ENCODE data around the gene RELN. TPM values are rescaled to one million over a fixed set of nuclear protein-coding genes. Genes with fewer than 3 reads are reported as not detected.

Gene RELN
- total and polyA plus RNA-seq, 9 of the 15 experiments (the other 6 are each of a cell fraction or from before 2014, with no cell fraction given) = 12.9 to 43.2 (median 18.1) TPM

- TF ChIP-seq HES1 (IDR thresholded peaks at IDR 0.05; ENCODE audit: low read depth) = peak; percentile 96
- no peak for TF ChIP-seq KAT8 (IDR thresholded peaks at IDR 0.05; ENCODE audit: low read depth)
- peak; percentile 95 for TF ChIP-seq NCOA1 (IDR thresholded peaks at IDR 0.05; ENCODE audit: low read depth)
- TF ChIP-seq ZNF41 (CRISPR knock-in tag; conservative IDR thresholded peaks at IDR 0.05) = peak; percentile 86
- TF ChIP-seq POLR3A (IDR thresholded peaks at IDR 0.05; ENCODE audit: borderline replicate concordance, extremely low read depth, insufficient read depth, insufficient read length) = no peak
- peak; percentile 88 for TF ChIP-seq ZNF24 (IDR thresholded peaks at IDR 0.05)
- no peak for TF ChIP-seq WHSC1 (IDR thresholded peaks at IDR 0.05; ENCODE audit: low read length)
- TF ChIP-seq ERF (CRISPR knock-in tag; IDR thresholded peaks at IDR 0.05) = peak; percentile 95
- peak; percentile 97 for TF ChIP-seq BCOR (IDR thresholded peaks at IDR 0.05)
- TF ChIP-seq ZNF184 (CRISPR knock-in tag; IDR thresholded peaks at IDR 0.05) = no peak
- peak; percentile 74; the same call in 1 of the 2 replicates for TF ChIP-seq MYBL2 (IDR thresholded peaks at IDR 0.05; ENCODE audit: low read depth)
- no peak for TF ChIP-seq MYBL2 (CRISPR knock-in tag; IDR thresholded peaks at IDR 0.05; ENCODE audit: borderline replicate concordance)
- no peak for TF ChIP-seq ARID3B (CRISPR knock-in tag; IDR thresholded peaks at IDR 0.05; ENCODE audit: borderline replicate concordance)
- TF ChIP-seq, protein P1, sequence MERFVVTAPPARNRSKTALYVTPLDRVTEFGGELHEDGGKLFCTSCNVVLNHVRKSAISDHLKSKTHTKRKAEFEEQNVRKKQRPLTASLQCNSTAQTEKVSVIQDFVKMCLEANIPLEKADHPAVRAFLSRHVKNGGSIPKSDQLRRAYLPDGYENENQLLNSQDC (CRISPR knock-in tag; IDR thresholded peaks at IDR 0.05) = peak; percentile 73
- peak; percentile 73; the same call in 1 of the 2 replicates for TF ChIP-seq ZNF592 (IDR thresholded peaks at IDR 0.05)
- TF ChIP-seq, protein P2, sequence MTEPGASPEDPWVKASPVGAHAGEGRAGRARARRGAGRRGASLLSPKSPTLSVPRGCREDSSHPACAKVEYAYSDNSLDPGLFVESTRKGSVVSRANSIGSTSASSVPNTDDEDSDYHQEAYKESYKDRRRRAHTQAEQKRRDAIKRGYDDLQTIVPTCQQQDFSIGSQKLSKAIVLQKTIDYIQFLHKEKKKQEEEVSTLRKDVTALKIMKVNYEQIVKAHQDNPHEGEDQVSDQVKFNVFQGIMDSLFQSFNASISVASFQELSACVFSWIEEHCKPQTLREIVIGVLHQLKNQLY (CRISPR knock-in tag; conservative IDR thresholded peaks at IDR 0.05) = no peak
- TF ChIP-seq DMBX1 (CRISPR knock-in tag; IDR thresholded peaks at IDR 0.05; ENCODE audit: borderline replicate concordance) = peak; percentile 98
- TF ChIP-seq GTF2E2 (tag; IDR thresholded peaks at IDR 0.05) = peak; percentile 46; the same call in 1 of the 2 replicates
Observed at GRCh38 chr7:103996017-103996551, 6.6 kb upstream of the RELN start (continued).
